Measurements from ENCODE around the gene TADA2B. TPM values are rescaled to one million over a fixed set of nuclear protein-coding genes. Genes with fewer than 3 reads are reported as not detected.

The TADA2B gene
- total RNA-seq, 1 experiment from 2014 or later: 14.3 TPM

DNA sequence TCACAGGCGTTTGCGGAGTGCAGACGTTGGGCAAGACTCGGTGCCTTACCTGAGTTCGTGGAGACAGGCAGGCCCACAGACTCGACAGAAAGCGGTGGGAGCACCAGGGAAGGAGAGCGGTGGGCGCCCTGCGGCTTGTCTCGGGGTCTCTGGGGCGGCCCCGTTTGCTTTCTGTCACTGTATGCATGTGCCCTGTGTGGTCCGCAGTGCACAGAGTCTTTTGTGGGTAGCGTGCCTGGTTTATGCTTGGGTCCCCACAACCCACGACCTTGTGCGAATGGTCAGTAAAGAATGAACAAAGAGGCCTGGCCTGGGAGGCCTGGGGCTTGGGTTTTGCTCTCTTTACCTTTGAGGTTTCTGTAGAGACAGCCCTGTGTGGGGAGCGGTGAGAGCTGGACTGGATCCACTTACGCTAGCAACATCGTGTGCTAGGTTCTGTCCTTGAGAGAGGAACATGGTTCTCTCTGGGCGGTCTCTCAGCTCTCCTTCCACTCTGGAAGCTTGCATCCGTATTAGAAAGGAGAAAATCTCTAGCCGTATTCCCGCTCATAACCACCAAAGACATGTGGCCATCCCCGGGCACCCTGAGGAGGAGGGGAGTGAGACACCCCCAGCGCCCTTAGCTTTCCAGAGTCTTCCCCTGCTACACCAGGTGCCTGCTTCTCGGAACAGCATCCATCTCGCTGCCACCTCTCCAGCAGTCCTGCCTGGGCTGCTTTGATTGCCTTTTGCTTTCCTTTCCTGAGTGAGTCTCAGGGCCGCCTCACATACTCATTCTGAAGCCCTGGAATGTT lies 1.2 kb downstream of the TADA2B start:
- H3K27me3 Mint-ChIP-seq (ENCODE audit: low read depth): peaks cover 27% of the 10 kb centered on the region
- DNase-seq (ENCODE audit: low spot score) (no peak), ATAC-seq (no peak)
- peak overlapping the region; percentile 83 for H3K4me3 Mint-ChIP-seq
- peak overlapping the region; percentile 56 for H3K27ac Mint-ChIP-seq
- ChIA-PET POLR2A (interaction anchor here (0.6 to 1.7 kb wide), 6 partner anchors 10 to 328 kb away, joined by 3 to 16 read pairs (median 3); partner anchors contain the start of gene GRPEL1), CTCF (interaction anchor here (0.6 to 6.9 kb wide), 17 partner anchors 10 to 343 kb away, joined by 3 to 118 read pairs (median 9); partner anchors contain the start of genes GRPEL1 and TBC1D14)
- no peak for TF ChIP-seq RELA (CRISPR knock-in tag; IDR thresholded peaks at IDR 0.05; ENCODE audit: borderline replicate concordance)
- TF ChIP-seq AFF4 (CRISPR knock-in tag; IDR thresholded peaks at IDR 0.05; ENCODE audit: borderline replicate concordance): no peak
- TF ChIP-seq SMAD3 (CRISPR knock-in tag; IDR thresholded peaks at IDR 0.05; ENCODE audit: borderline replicate concordance): no peak
- TF ChIP-seq, protein P1, sequence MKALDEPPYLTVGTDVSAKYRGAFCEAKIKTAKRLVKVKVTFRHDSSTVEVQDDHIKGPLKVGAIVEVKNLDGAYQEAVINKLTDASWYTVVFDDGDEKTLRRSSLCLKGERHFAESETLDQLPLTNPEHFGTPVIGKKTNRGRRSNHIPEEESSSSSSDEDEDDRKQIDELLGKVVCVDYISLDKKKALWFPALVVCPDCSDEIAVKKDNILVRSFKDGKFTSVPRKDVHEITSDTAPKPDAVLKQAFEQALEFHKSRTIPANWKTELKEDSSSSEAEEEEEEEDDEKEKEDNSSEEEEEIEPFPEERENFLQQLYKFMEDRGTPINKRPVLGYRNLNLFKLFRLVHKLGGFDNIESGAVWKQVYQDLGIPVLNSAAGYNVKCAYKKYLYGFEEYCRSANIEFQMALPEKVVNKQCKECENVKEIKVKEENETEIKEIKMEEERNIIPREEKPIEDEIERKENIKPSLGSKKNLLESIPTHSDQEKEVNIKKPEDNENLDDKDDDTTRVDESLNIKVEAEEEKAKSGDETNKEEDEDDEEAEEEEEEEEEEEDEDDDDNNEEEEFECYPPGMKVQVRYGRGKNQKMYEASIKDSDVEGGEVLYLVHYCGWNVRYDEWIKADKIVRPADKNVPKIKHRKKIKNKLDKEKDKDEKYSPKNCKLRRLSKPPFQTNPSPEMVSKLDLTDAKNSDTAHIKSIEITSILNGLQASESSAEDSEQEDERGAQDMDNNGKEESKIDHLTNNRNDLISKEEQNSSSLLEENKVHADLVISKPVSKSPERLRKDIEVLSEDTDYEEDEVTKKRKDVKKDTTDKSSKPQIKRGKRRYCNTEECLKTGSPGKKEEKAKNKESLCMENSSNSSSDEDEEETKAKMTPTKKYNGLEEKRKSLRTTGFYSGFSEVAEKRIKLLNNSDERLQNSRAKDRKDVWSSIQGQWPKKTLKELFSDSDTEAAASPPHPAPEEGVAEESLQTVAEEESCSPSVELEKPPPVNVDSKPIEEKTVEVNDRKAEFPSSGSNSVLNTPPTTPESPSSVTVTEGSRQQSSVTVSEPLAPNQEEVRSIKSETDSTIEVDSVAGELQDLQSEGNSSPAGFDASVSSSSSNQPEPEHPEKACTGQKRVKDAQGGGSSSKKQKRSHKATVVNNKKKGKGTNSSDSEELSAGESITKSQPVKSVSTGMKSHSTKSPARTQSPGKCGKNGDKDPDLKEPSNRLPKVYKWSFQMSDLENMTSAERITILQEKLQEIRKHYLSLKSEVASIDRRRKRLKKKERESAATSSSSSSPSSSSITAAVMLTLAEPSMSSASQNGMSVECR (CRISPR knock-in tag; IDR thresholded peaks at IDR 0.05; ENCODE audit: borderline replicate concordance): no peak
- no peak for TF ChIP-seq ZNF512 (CRISPR knock-in tag; IDR thresholded peaks at IDR 0.05; ENCODE audit: borderline replicate concordance)
- no peak for TF ChIP-seq ZNF423 (CRISPR knock-in tag; IDR thresholded peaks at IDR 0.05)
- TF ChIP-seq ZMAT4 (CRISPR knock-in tag; IDR thresholded peaks at IDR 0.05): no peak
- TF ChIP-seq, protein P2, sequence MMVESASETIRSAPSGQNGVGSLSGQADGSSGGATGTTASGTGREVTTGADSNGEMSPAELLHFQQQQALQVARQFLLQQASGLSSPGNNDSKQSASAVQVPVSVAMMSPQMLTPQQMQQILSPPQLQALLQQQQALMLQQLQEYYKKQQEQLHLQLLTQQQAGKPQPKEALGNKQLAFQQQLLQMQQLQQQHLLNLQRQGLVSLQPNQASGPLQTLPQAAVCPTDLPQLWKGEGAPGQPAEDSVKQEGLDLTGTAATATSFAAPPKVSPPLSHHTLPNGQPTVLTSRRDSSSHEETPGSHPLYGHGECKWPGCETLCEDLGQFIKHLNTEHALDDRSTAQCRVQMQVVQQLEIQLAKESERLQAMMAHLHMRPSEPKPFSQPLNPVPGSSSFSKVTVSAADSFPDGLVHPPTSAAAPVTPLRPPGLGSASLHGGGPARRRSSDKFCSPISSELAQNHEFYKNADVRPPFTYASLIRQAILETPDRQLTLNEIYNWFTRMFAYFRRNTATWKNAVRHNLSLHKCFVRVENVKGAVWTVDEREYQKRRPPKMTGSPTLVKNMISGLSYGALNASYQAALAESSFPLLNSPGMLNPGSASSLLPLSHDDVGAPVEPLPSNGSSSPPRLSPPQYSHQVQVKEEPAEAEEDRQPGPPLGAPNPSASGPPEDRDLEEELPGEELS (CRISPR knock-in tag; IDR thresholded peaks at IDR 0.05): no peak
- no peak for TF ChIP-seq ATF1 (CRISPR knock-in tag; IDR thresholded peaks at IDR 0.05)
- TF ChIP-seq ZNF121 (CRISPR knock-in tag; IDR thresholded peaks at IDR 0.05): no peak
- TF ChIP-seq SMAD4 (CRISPR knock-in tag; IDR thresholded peaks at IDR 0.05): no peak
- TF ChIP-seq MYBL2 (CRISPR knock-in tag; IDR thresholded peaks at IDR 0.05): no peak
- TF ChIP-seq FOXP1 (CRISPR knock-in tag; IDR thresholded peaks at IDR 0.05; ENCODE audit: borderline replicate concordance): no peak
- no peaks in the 10 kb centered on the region for H3K36me3 Mint-ChIP-seq
- H3K9me3 Mint-ChIP-seq: no peaks in the 10 kb centered on the region
- H3K4me1 Mint-ChIP-seq: peaks cover 44% of the 10 kb centered on the region

All from WTC11 (cell line).